HG03060 (cell line): ENCODE data around the gene MACF1.
"Not testable (repeated sequence)": the region's sequence is repeated elsewhere in the genome, so short reads cannot be mapped to it uniquely, and the experiment has no call there.

Experiments
- ATAC-seq: cut with Tn5 transposase; IDR thresholded peaks from one replicate; pipeline ENCODE4 v1.9.1; 2021; ENCODE audit warnings: low read depth, moderate number of reproducible peaks; ENCODE audit not compliant: unreplicated experiment

Gene MACF1

DNA sequence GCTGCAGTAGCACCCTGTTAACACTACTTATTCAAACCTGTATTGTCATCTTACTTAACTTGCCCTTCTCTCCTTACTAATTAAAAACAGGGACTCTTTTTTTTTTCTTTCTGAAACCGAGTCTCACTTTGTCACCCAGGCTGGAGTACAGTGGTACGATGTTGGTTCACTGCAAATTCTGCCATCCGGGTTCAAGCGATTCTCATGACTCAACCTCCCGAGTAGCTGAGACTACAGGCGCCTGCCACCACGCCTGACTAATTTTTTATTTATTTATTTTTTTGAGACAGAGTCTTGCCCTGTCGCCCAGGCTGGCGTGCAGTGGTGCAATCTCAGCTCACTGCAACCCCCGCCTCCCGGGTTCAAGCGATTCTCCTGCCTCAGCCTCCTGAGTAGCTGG is 3.9 kb downstream of the MACF1 start:
- not testable (repeated sequence) for ATAC-seq

- no peak for ATAC-seq
Measured at GRCh38 chr1:39210649-39211048, 6.2 kb downstream of the MACF1 start.

DNA sequence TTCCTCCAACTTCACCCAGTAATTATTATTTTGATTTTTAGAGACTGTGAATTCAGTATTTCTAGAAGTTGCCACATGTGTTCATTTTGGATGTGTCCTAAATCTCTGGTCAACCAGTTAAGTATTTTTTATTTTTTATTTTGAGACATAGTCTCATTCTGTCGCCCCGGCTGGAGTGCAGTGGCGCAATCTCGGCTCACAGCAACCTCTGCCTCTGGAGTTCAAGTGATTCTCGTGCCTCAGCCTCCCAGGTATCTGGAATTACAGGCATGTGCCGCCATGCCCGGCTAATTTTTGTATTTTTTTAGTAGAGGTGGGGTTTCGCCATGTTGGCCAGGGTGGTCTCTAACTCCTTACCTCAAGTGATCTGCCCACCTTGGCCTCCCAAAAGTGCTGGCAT is 8.0 kb downstream of the MACF1 start:
- ATAC-seq: no peak

- ATAC-seq: no peak
Measured at GRCh38 chr1:39213511-39214002, 9.1 kb downstream of the MACF1 start.

- ATAC-seq: no peak
Measured at GRCh38 chr1:39214021-39214713, 9.7 kb downstream of the MACF1 start.

- ATAC-seq: no peak
Measured at GRCh38 chr1:39214714-39214997, 10.2 kb downstream of the MACF1 start.

- no peak for ATAC-seq
Measured at GRCh38 chr1:39214998-39215873, 10.7 kb downstream of the MACF1 start.

DNA sequence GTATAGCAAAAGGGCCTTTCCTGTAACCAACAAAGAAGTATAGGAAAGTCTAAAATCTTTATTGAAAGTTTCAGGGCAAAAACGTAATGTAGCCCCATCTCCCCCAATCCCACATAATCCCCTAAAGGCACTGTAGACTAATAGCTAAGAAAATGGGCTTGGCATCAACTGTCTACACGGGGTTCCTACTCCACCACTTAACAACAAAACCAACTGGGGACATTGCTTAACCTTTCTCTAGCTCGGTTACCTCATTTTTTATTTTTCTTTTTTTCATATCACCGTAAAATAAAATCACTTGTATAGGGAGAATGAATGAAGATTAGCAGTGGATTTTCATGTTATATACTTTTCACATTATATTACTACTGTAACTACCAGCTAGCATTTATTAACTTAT is 12.3 kb downstream of the MACF1 start:
- ATAC-seq: no peak

DNA sequence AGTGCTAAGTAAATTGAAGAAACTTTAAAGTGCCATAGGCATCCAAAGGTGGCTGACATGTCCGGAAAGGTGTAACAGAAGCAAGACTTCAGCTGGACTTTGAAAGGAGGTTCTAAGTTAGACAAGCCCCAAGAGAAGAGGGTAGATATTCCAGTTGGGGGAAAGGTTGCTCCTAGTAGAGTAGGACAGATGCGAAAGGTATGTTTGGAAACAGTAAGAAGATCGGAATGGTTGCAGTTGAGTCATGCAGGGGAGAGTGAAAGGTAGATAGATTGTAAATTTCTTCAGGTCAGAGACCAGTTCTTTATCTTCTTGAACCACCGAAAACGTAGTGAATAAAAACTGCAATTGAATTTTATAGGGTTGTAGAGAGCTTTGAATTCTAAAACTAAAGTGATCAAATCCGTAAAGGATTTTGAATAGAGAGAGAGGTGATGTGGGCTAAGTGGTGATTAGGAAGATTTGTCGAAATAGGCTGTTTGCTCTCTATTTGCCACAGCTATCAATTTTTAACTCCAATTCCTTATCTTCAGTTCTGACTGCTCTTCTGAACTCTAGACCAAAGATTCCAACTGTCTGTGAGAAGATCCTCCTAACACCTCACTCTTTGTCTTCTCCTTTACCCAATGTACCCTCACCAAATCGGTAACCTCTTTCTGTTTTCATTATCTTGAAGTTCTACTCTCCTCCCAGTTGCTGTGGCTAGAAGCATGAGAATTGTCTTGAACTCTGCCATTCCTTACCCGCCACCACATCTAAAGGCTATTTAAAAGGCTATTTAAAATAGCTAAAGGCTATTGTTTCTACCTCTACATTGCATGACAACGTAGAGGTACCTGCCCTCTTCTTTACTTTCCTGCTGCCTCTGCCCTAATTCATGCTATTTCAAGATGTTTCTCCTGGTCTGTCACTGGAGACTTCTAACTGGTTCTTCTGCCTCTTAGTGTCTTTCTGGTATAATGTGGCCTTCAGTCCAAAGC is 16.7 kb downstream of the MACF1 start:
- ATAC-seq: no peak

DNA sequence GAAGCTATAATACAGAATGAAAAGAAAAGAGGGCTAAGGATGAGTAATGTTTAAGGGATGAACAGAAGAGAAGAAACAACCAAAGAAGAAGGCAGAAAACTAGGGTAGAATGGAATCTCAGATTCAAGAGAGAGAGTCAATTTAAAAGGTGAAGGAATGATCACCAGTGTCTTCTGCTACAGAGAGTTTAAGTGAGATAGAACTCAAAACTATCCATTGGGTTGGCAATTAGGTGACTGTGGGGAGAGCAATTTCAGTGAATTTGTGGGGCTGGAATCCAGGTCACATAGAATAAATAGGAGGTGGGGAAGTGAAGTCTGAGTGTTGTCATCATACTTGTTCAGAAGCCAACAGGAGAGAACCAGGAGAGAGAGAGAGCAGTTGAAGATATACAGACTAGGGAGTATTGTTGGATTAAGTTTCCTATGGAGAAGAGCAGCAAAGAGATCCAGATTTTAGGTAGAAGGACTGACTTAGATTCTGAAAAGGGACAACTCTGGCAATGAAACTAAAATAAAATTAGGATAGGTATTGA is 19.9 kb downstream of the MACF1 start:
- ATAC-seq: no peak

- no peak for ATAC-seq
Measured at GRCh38 chr1:39226836-39227235, 22.3 kb downstream of the MACF1 start.

- ATAC-seq: no peak
Measured at GRCh38 chr1:39228252-39228651, 23.8 kb downstream of the MACF1 start.

- ATAC-seq: no peak
Measured at GRCh38 chr1:39229504-39229903, 25.0 kb downstream of the MACF1 start.

- ATAC-seq: peak; percentile 55
Measured at GRCh38 chr1:39230261-39231190, 26.0 kb downstream of the MACF1 start.

DNA sequence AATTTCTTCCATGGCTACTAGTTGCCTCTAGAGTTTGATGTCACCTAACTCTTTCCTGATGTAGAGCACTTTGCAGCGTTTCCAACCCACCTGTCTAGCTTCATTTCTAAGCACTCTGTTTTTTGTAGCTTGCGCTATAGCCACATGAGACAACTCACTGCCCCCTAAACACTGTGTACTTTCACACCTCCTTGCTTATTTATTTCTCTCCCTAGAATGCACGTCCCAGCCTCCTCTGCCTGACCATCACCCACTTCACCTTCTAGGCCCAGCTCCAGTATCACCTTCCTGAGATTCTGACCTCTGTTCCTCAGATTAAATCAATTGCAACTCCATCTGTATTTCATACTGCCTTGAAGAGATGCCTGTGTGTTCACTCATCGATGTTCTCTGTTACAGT is 32.5 kb downstream of the MACF1 start:
- no peak for ATAC-seq

DNA sequence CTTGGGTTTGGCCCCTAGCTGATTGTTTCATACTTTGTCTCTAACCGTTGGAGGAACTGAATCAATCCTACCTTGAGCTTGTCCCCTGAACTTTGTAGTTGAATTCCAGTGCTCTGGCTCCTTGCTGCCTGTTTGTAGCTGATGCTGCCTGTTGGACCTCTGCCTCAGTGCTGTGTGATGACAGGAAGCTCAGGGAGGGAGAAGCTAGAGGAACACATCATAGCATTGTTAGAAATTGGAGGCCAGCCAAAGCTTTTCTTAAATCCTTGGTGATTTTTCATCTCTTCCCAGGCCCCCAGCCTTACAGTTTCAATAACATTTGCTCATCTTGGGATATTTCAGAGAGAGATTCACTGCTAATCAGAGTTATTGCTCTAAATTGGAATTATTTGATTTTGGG is 34.0 kb downstream of the MACF1 start:
- no peak for ATAC-seq

- no peak for ATAC-seq
Measured at GRCh38 chr1:39239968-39240367, 35.5 kb downstream of the MACF1 start.

- no peak for ATAC-seq
Measured at GRCh38 chr1:39243302-39243701, 38.8 kb downstream of the MACF1 start.

GRCh38 chr1:39250460-39251240 is 46.2 kb downstream of the MACF1 start:
- no peak for ATAC-seq
